ENCODE measurements around the gene LDB2.

DNA sequence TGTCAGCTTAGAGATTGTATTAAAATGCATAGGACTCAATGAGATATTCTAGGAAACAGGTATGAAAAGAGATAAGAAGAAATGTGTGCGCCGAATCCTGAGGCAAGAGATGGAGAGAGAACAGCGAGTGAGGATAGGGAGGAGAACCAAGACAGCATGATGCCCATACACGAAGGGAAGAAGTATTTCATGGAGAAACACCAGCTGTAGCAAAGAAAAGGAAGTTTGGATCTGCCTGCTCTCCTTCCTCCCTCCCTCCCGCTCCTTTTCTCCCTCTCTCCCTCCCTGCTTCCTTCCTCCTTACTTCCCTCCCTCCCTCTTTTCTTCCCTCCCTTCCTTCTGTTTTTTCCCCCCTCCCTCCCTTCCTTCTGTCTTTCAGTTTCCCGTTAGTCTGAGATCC is 353.6 kb downstream of the LDB2 start:
- TF ChIP-seq POLR2A (IDR thresholded peaks at IDR 0.05; ENCODE audit: low read length) (no peak), RCOR1 (IDR thresholded peaks at IDR 0.05; ENCODE audit: low read depth, low read length) (no peak), NR3C1 (IDR thresholded peaks at IDR 0.05) (no peak), PHF8 (IDR thresholded peaks at IDR 0.05; ENCODE audit: borderline replicate concordance, low read depth) (no peak), MAFK (IDR thresholded peaks at IDR 0.05; ENCODE audit: partially characterized antibody) (no peak), BHLHE40 (IDR thresholded peaks at IDR 0.05; ENCODE audit: low read depth, low read length) (no peak), POLR2AphosphoS2 (conservative IDR thresholded peaks at IDR 0.05; ENCODE audit: low read length) (no peak), RARB (CRISPR knock-in tag; IDR thresholded peaks at IDR 0.05) (no peak)
- TF ChIP-seq, protein P1, sequence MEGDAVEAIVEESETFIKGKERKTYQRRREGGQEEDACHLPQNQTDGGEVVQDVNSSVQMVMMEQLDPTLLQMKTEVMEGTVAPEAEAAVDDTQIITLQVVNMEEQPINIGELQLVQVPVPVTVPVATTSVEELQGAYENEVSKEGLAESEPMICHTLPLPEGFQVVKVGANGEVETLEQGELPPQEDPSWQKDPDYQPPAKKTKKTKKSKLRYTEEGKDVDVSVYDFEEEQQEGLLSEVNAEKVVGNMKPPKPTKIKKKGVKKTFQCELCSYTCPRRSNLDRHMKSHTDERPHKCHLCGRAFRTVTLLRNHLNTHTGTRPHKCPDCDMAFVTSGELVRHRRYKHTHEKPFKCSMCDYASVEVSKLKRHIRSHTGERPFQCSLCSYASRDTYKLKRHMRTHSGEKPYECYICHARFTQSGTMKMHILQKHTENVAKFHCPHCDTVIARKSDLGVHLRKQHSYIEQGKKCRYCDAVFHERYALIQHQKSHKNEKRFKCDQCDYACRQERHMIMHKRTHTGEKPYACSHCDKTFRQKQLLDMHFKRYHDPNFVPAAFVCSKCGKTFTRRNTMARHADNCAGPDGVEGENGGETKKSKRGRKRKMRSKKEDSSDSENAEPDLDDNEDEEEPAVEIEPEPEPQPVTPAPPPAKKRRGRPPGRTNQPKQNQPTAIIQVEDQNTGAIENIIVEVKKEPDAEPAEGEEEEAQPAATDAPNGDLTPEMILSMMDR (IDR thresholded peaks at IDR 0.05), result no peak

Measured in A549 (cell line).